ENCODE data around the gene ADCY3.

The ADCY3 gene

DNA sequence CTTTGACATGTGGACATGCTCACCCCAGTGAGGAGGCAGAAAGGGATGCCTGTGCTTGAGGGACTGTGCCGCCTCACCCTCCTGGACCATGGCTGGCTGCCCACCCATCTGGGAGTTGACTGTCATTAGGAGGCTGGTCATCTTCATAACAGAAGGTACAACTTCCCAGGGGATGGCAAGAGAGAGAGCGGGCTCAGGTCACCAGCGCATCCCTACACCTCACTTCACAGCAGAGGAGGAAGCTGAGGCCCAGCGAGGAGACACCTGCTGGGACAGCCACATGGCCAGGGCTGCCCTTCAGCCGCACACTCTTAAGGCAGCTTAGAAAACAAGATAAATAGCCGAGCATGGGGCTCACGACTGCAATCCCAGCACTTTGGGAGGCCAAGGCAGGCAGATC lies 59.4 kb downstream of the ADCY3 start:
- H3K27ac ChIP-seq (ENCODE audit: low read depth, low read length, poor library complexity, severe bottlenecking), result no peak overlapping the region
- TF ChIP-seq EZH2 (IDR thresholded peaks at IDR 0.05; ENCODE audit: borderline replicate concordance, low read length), result no peak
- no peak for TF ChIP-seq CTCF (IDR thresholded peaks at IDR 0.05; ENCODE audit: low read length)
- H3K4me3 ChIP-seq (ENCODE audit: low read depth, low read length, poor library complexity, severe bottlenecking), result no peak overlapping the region
- H3K9ac ChIP-seq (ENCODE audit: low read length), result no peak overlapping the region
- H3K9me3 ChIP-seq (ENCODE audit: low read length), result no peaks in the 10 kb centered on the region
- H2AFZ ChIP-seq (ENCODE audit: low read length), result no peak overlapping the region
- no peak overlapping the region for H3K4me2 ChIP-seq (ENCODE audit: low read length)
- no peaks in the 10 kb centered on the region for H3K4me1 ChIP-seq (ENCODE audit: insufficient read depth, low read length, severe bottlenecking)
- H4K20me1 ChIP-seq (ENCODE audit: insufficient read depth, low read length), result no peaks in the 10 kb centered on the region
- no peaks in the 10 kb centered on the region for H3F3A ChIP-seq (ENCODE audit: insufficient read depth, low read length)
- H3K27me3 ChIP-seq (ENCODE audit: insufficient read depth, low read length), result no peaks in the 10 kb centered on the region
- no peaks in the 10 kb centered on the region for H3K79me2 ChIP-seq (ENCODE audit: insufficient read depth, low read length)
- no peaks in the 10 kb centered on the region for H3K9me2 ChIP-seq (ENCODE audit: low read depth, low read length)
- peaks cover 30% of the 10 kb centered on the region; the same call in 1 of the 2 replicates for H3K36me3 ChIP-seq (ENCODE audit: insufficient read depth, low read length)

GRCh38 chr2:24859968-24860600 lies 60.0 kb downstream of the ADCY3 start:
- Histone ChIP-seq H3K79me2 (ENCODE audit: insufficient read depth, low read length) (no peaks in the 10 kb centered on the region), H2AFZ (ENCODE audit: low read length) (no peak overlapping the region), H3K9ac (ENCODE audit: low read length) (no peak overlapping the region), H3K9me3 (ENCODE audit: low read length) (no peaks in the 10 kb centered on the region), H3F3A (ENCODE audit: insufficient read depth, low read length) (no peaks in the 10 kb centered on the region), H3K9me2 (ENCODE audit: low read depth, low read length) (no peaks in the 10 kb centered on the region), H3K27ac (ENCODE audit: low read depth, low read length, poor library complexity, severe bottlenecking) (no peak overlapping the region), H3K4me2 (ENCODE audit: low read length) (no peak overlapping the region), H3K4me1 (ENCODE audit: insufficient read depth, low read length, severe bottlenecking) (no peaks in the 10 kb centered on the region), H3K27me3 (ENCODE audit: insufficient read depth, low read length) (no peaks in the 10 kb centered on the region), H3K36me3 (ENCODE audit: insufficient read depth, low read length) (peaks cover 30% of the 10 kb centered on the region; the same call in 1 of the 2 replicates), H3K4me3 (ENCODE audit: low read depth, low read length, poor library complexity, severe bottlenecking) (no peak overlapping the region), H4K20me1 (ENCODE audit: insufficient read depth, low read length) (no peaks in the 10 kb centered on the region)
- TF ChIP-seq EZH2 (IDR thresholded peaks at IDR 0.05; ENCODE audit: borderline replicate concordance, low read length) (no peak), CTCF (IDR thresholded peaks at IDR 0.05; ENCODE audit: low read length) (no peak)

DNA sequence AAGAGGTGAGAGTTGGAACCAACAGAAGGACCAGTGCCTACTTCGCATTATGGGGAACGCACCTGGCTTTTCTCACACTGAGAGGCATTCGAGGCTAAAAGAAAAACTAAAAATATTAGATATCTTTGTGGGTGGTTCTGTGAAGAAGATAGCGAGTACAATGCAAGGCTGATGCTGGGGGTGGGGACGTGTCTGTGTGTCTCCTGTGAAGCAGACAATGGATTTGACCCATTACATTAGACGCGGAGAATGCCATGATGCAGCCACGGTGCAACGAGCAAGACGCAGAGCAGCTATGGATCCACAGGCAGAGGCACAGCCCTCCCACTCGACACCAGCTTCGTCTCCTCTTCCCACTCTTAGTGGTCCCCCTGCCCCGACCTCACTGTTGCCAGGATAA lies 61.0 kb downstream of the ADCY3 start:
- H3K4me3 ChIP-seq (ENCODE audit: low read depth, low read length, poor library complexity, severe bottlenecking), result no peak overlapping the region
- no peak overlapping the region for H2AFZ ChIP-seq (ENCODE audit: low read length)
- H3K27ac ChIP-seq (ENCODE audit: low read depth, low read length, poor library complexity, severe bottlenecking), result no peak overlapping the region
- H3K9me3 ChIP-seq (ENCODE audit: low read length), result no peaks in the 10 kb centered on the region
- peaks cover 35% of the 10 kb centered on the region; the same call in 1 of the 2 replicates for H3K36me3 ChIP-seq (ENCODE audit: insufficient read depth, low read length)
- no peaks in the 10 kb centered on the region for H4K20me1 ChIP-seq (ENCODE audit: insufficient read depth, low read length)
- H3K79me2 ChIP-seq (ENCODE audit: insufficient read depth, low read length), result no peaks in the 10 kb centered on the region
- no peaks in the 10 kb centered on the region for H3K9me2 ChIP-seq (ENCODE audit: low read depth, low read length)
- H3K4me1 ChIP-seq (ENCODE audit: insufficient read depth, low read length, severe bottlenecking), result no peaks in the 10 kb centered on the region
- H3K27me3 ChIP-seq (ENCODE audit: insufficient read depth, low read length), result no peaks in the 10 kb centered on the region
- no peaks in the 10 kb centered on the region for H3F3A ChIP-seq (ENCODE audit: insufficient read depth, low read length)
- no peak overlapping the region for H3K4me2 ChIP-seq (ENCODE audit: low read length)
- TF ChIP-seq CTCF (IDR thresholded peaks at IDR 0.05; ENCODE audit: low read length) (no peak), EZH2 (IDR thresholded peaks at IDR 0.05; ENCODE audit: borderline replicate concordance, low read length) (no peak)
- H3K9ac ChIP-seq (ENCODE audit: low read length), result no peak overlapping the region

Data from OCI-LY1 (cell line).